Fibroblast of peridontal ligament (primary cell): ENCODE results near the gene AQP6.
A peak's percentile ranks its signal among the peaks of the same experiment; 100 is the strongest.
"Not testable (repeated sequence)": the region's sequence is repeated elsewhere in the genome, so short reads cannot be mapped to it uniquely, and the experiment has no call there.

Experiments
- DNase-seq: peaks from one replicate; pipeline ENCODE4 v3.0.0-alpha.2; 2010; ENCODE audit errors: extremely low read depth

The AQP6 gene

GRCh38 chr12:49969651-49970429 lies 2.9 kb upstream of the AQP6 start:
- DNase-seq = no peak

GRCh38 chr12:49970658-49971057 lies 2.1 kb upstream of the AQP6 start:
- no peak for DNase-seq

GRCh38 chr12:49971141-49971540 lies 1.6 kb upstream of the AQP6 start:
- DNase-seq = no peak

- DNase-seq = no peak
These were observed 618 bp upstream of the AQP6 start for GRCh38 chr12:49972129-49972528.

- DNase-seq = no peak
These were observed 649 bp downstream of the AQP6 start for GRCh38 chr12:49973361-49973830.

- DNase-seq = peak; percentile 72
These were observed 1.5 kb downstream of the AQP6 start for GRCh38 chr12:49974231-49974675.

GRCh38 chr12:49974677-49975317 lies 2.0 kb downstream of the AQP6 start:
- DNase-seq = no peak

- no peak for DNase-seq
These were observed 2.6 kb downstream of the AQP6 start for GRCh38 chr12:49975318-49975761.

- no peak for DNase-seq
These were observed 3.8 kb downstream of the AQP6 start for GRCh38 chr12:49976557-49976956.

GRCh38 chr12:49978125-49978524 lies 5.4 kb downstream of the AQP6 start:
- DNase-seq = no peak

GRCh38 chr12:49979016-49979586 lies 6.4 kb downstream of the AQP6 start:
- DNase-seq = no peak

GRCh38 chr12:49979791-49980190 lies 7.0 kb downstream of the AQP6 start:
- no peak for DNase-seq

- DNase-seq = no peak
These were observed 8.0 kb downstream of the AQP6 start for GRCh38 chr12:49980501-49981349.

GRCh38 chr12:49982246-49983087 lies 9.7 kb downstream of the AQP6 start:
- DNase-seq = no peak

GRCh38 chr12:49983892-49984291 lies 11.1 kb downstream of the AQP6 start:
- peak; percentile 86 for DNase-seq

GRCh38 chr12:49984476-49985359 lies 12.0 kb downstream of the AQP6 start:
- no peak for DNase-seq

- peak; percentile 33 for DNase-seq
These were observed 13.2 kb downstream of the AQP6 start for GRCh38 chr12:49985981-49986380.

- DNase-seq = not testable (repeated sequence)
These were observed 13.7 kb downstream of the AQP6 start for GRCh38 chr12:49986476-49986875.

- DNase-seq = no peak
These were observed 15.0 kb downstream of the AQP6 start for GRCh38 chr12:49987625-49988303.
